BLaER1 (cell line): ENCODE measurements around the gene ONECUT1.

Experiments used
- H3K27ac ChIP-seq: shearing (Covaris generic); formaldehyde crosslinking; 2 replicates; pipeline ENCODE4 v1.8.1; 2022
- H3K27me3 ChIP-seq: shearing (Covaris generic); formaldehyde crosslinking; 2 replicates; pipeline ENCODE4 v1.8.1; 2022
- H3K36me3 ChIP-seq: shearing (Covaris generic); formaldehyde crosslinking; 2 replicates; pipeline ENCODE4 v1.8.1; 2022
- H3K4me1 ChIP-seq: shearing (Covaris generic); formaldehyde crosslinking; 2 replicates; pipeline ENCODE4 v1.8.1; 2022
- H3K4me2 ChIP-seq: shearing (Covaris generic); formaldehyde crosslinking; 2 replicates; pipeline ENCODE4 v1.8.1; 2022
- H3K4me3 ChIP-seq: shearing (Covaris generic); formaldehyde crosslinking; 2 replicates; pipeline ENCODE4 v1.8.1; 2022
- H3K9ac ChIP-seq: shearing (Covaris generic); formaldehyde crosslinking; 2 replicates; pipeline ENCODE4 v1.8.1; 2022
- H3K9me3 ChIP-seq: shearing (Covaris generic); formaldehyde crosslinking; 2 replicates; pipeline ENCODE4 v1.8.1; 2022
- H4K20me1 ChIP-seq: shearing (Covaris generic); formaldehyde crosslinking; 2 replicates; pipeline ENCODE4 v1.8.1; 2022
- Cebpa-rat ChIP-seq: shearing (Covaris generic); IDR thresholded peaks from 2 replicates; pipeline ENCODE4 v1.8.1; 2022

The ONECUT1 gene

GRCh38 chr15:52798529-52799101, 8.5 kb upstream of the ONECUT1 start:
- Histone ChIP-seq H3K4me2 (no peak overlapping the region), H3K4me3 (no peak overlapping the region), H3K27me3 (peaks cover 100% of the 10 kb centered on the region), H3K36me3 (no peaks in the 10 kb centered on the region), H3K4me1 (no peaks in the 10 kb centered on the region), H3K27ac (no peak overlapping the region), H3K9ac (no peak overlapping the region), H3K9me3 (peaks cover 52% of the 10 kb centered on the region), H4K20me1 (peaks cover 94% of the 10 kb centered on the region)
- no peak for TF ChIP-seq Cebpa-rat

GRCh38 chr15:52797625-52798501, 7.7 kb upstream of the ONECUT1 start:
- H3K36me3 ChIP-seq, result no peaks in the 10 kb centered on the region
- H4K20me1 ChIP-seq, result peaks cover 94% of the 10 kb centered on the region
- peaks cover 100% of the 10 kb centered on the region for H3K27me3 ChIP-seq
- peaks cover 56% of the 10 kb centered on the region for H3K9me3 ChIP-seq
- H3K9ac ChIP-seq, result no peak overlapping the region
- no peaks in the 10 kb centered on the region for H3K4me1 ChIP-seq
- H3K4me2 ChIP-seq, result no peak overlapping the region
- H3K27ac ChIP-seq, result no peak overlapping the region
- no peak for TF ChIP-seq Cebpa-rat
- no peak overlapping the region for H3K4me3 ChIP-seq

- TF ChIP-seq Cebpa-rat, result no peak
- Histone ChIP-seq H4K20me1 (peaks cover 93% of the 10 kb centered on the region), H3K4me3 (no peak overlapping the region), H3K9ac (no peak overlapping the region), H3K4me1 (no peaks in the 10 kb centered on the region), H3K4me2 (no peak overlapping the region), H3K36me3 (no peaks in the 10 kb centered on the region), H3K27ac (no peak overlapping the region), H3K9me3 (peaks cover 56% of the 10 kb centered on the region), H3K27me3 (peaks cover 100% of the 10 kb centered on the region)
Observed at GRCh38 chr15:52796753-52797520, 6.8 kb upstream of the ONECUT1 start.

GRCh38 chr15:52796228-52796521, 6.0 kb upstream of the ONECUT1 start:
- Histone ChIP-seq H3K9me3 (peaks cover 52% of the 10 kb centered on the region), H3K4me2 (no peak overlapping the region), H4K20me1 (peaks cover 92% of the 10 kb centered on the region), H3K4me3 (no peak overlapping the region), H3K27ac (no peak overlapping the region), H3K4me1 (peaks cover under 1% of the 10 kb centered on the region; the same call in 1 of the 2 replicates), H3K9ac (no peak overlapping the region), H3K27me3 (peaks cover 100% of the 10 kb centered on the region), H3K36me3 (no peaks in the 10 kb centered on the region)
- TF ChIP-seq Cebpa-rat, result no peak

GRCh38 chr15:52795464-52796227, 5.5 kb upstream of the ONECUT1 start:
- Histone ChIP-seq H3K27me3 (peaks cover 100% of the 10 kb centered on the region), H3K9me3 (peaks cover 47% of the 10 kb centered on the region), H3K4me3 (no peak overlapping the region), H4K20me1 (peaks cover 87% of the 10 kb centered on the region), H3K4me1 (peaks cover 5% of the 10 kb centered on the region; the same call in 1 of the 2 replicates), H3K9ac (no peak overlapping the region), H3K27ac (no peak overlapping the region), H3K4me2 (no peak overlapping the region), H3K36me3 (no peaks in the 10 kb centered on the region)
- TF ChIP-seq Cebpa-rat, result no peak

- H4K20me1 ChIP-seq, result peaks cover 79% of the 10 kb centered on the region
- H3K4me1 ChIP-seq, result peaks cover 5% of the 10 kb centered on the region
- H3K36me3 ChIP-seq, result no peaks in the 10 kb centered on the region
- TF ChIP-seq Cebpa-rat, result no peak
- H3K4me2 ChIP-seq, result no peak overlapping the region
- 0 out of 2 replicates have a peak overlapping the region, but pooled peaks have one; percentile 22 for H3K4me3 ChIP-seq
- H3K9ac ChIP-seq, result no peak overlapping the region
- H3K27me3 ChIP-seq, result peaks cover 100% of the 10 kb centered on the region
- no peak overlapping the region for H3K27ac ChIP-seq
- H3K9me3 ChIP-seq, result peaks cover 42% of the 10 kb centered on the region
Observed at GRCh38 chr15:52794665-52795463, 4.7 kb upstream of the ONECUT1 start.

- Histone ChIP-seq H3K27me3 (peaks cover 100% of the 10 kb centered on the region), H4K20me1 (peaks cover 48% of the 10 kb centered on the region), H3K9ac (no peak overlapping the region), H3K4me2 (no peak overlapping the region), H3K27ac (no peak overlapping the region), H3K9me3 (peaks cover 61% of the 10 kb centered on the region), H3K4me3 (no peak overlapping the region), H3K36me3 (no peaks in the 10 kb centered on the region), H3K4me1 (peaks cover 14% of the 10 kb centered on the region)
- no peak for TF ChIP-seq Cebpa-rat
Observed at GRCh38 chr15:52791776-52792175, 1.6 kb upstream of the ONECUT1 start.

GRCh38 chr15:52790941-52791751, 1.0 kb upstream of the ONECUT1 start:
- peak overlapping the region; percentile 92 for H3K4me2 ChIP-seq
- H3K36me3 ChIP-seq, result no peaks in the 10 kb centered on the region
- no peak overlapping the region for H3K27ac ChIP-seq
- H3K4me3 ChIP-seq, result peak overlapping the region; percentile 74
- no peak for TF ChIP-seq Cebpa-rat
- peaks cover 61% of the 10 kb centered on the region for H3K9me3 ChIP-seq
- peaks cover 14% of the 10 kb centered on the region for H3K4me1 ChIP-seq
- no peak overlapping the region for H3K9ac ChIP-seq
- H3K27me3 ChIP-seq, result peaks cover 100% of the 10 kb centered on the region
- H4K20me1 ChIP-seq, result peaks cover 46% of the 10 kb centered on the region
